Keratinocyte (primary cell): ENCODE data around the gene GNG8. TPM values are rescaled to one million over a fixed set of nuclear protein-coding genes. Genes with fewer than 3 reads are reported as not detected.
A peak's percentile ranks its signal among the peaks of the same experiment; 100 is the strongest.

Experiments
- DNase-seq: peaks from one replicate; pipeline ENCODE4 v3.0.0-alpha.2; 2011; ENCODE audit warnings: low read depth, missing footprints, low spot score
- FAIRE-seq: peaks from 2 replicates; lab custom pipeline; 2011; peaks lifted over from hg19 to GRCh38; lab: Jason Lieb, UNC
- H2AFZ ChIP-seq: 2 replicates; pipeline ENCODE4 v1.6.0; 2012; ENCODE audit warnings: low read length, control low read depth, inconsistent platforms; ENCODE audit not compliant: control insufficient read depth
- H3K27ac ChIP-seq: 2 replicates; pipeline ENCODE4 v1.5.1; 2011; ENCODE audit warnings: low read length; ENCODE audit not compliant: control insufficient read depth, insufficient read depth
- H3K27me3 ChIP-seq: 3 replicates; pipeline ENCODE4 v1.6.0; 2011; ENCODE audit warnings: low read length; ENCODE audit not compliant: control insufficient read depth, insufficient read depth; ENCODE audit errors: extremely low read depth
- H3K36me3 ChIP-seq, 2 experiments: 2 replicates in 1 of 2; 3 replicates in 1 of 2; pipeline ENCODE4 v1.5.1; 2011; ENCODE audit warnings: low read length in 2 of 2, mild to moderate bottlenecking in 1 of 2; ENCODE audit not compliant: control insufficient read depth in 2 of 2, insufficient read depth in 2 of 2; ENCODE audit errors: extremely low read depth in 1 of 2
- H3K4me1 ChIP-seq: 3 replicates; pipeline ENCODE4 v1.5.1; 2011; ENCODE audit warnings: low read length; ENCODE audit not compliant: control insufficient read depth, insufficient read depth; ENCODE audit errors: extremely low read depth
- H3K4me2 ChIP-seq: 3 replicates; pipeline ENCODE4 v1.6.0; 2011; ENCODE audit warnings: low read depth, low read length; ENCODE audit not compliant: control insufficient read depth, insufficient read depth; ENCODE audit errors: extremely low read depth
- H3K4me3 ChIP-seq, 3 experiments: fragments of 200-600 bp in 1 of 3; sonication (generic) in 1 of 3; 2 replicates in 2 of 3; 3 replicates in 1 of 3; pipeline ENCODE4 v1.5.1; 2011 to 2016; ENCODE audit warnings: low read length in 3 of 3, mild to moderate bottlenecking in 3 of 3, control low read depth in 2 of 3, inconsistent platforms in 1 of 3, low read depth in 1 of 3, mixed read lengths in 1 of 3, mixed run types in 1 of 3, moderate library complexity in 1 of 3; ENCODE audit not compliant: control insufficient read depth in 2 of 3, insufficient read depth in 2 of 3; ENCODE audit errors: extremely low read depth in 1 of 3
- H3K79me2 ChIP-seq: 2 replicates; pipeline ENCODE4 v1.6.0; 2012; ENCODE audit warnings: low read length; ENCODE audit not compliant: control insufficient read depth, insufficient read depth
- H3K9ac ChIP-seq: 3 replicates; pipeline ENCODE4 v1.6.0; 2011; ENCODE audit warnings: low read length; ENCODE audit not compliant: control insufficient read depth, insufficient read depth; ENCODE audit errors: extremely low read depth
- H3K9me1 ChIP-seq: 3 replicates; pipeline ENCODE4 v1.6.0; 2011; ENCODE audit warnings: low read length; ENCODE audit not compliant: control insufficient read depth, insufficient read depth; ENCODE audit errors: extremely low read depth
- H3K9me3 ChIP-seq: 2 replicates; pipeline ENCODE4 v1.5.1; 2012; ENCODE audit warnings: low read depth, low read length; ENCODE audit not compliant: control insufficient read depth
- H4K20me1 ChIP-seq: 3 replicates; pipeline ENCODE4 v1.6.0; 2011; ENCODE audit warnings: low read length; ENCODE audit not compliant: control insufficient read depth, insufficient read depth; ENCODE audit errors: extremely low read depth
- EZH2 ChIP-seq: IDR thresholded peaks from one replicate; pipeline ENCODE4 v1.6.1; 2012; ENCODE audit warnings: inconsistent platforms, mild to moderate bottlenecking, low read length, moderate library complexity
- dilution Hi-C: fragments of 300-500 bp; cut with MboI; formaldehyde crosslinking; loops from one replicate; pipeline ENCODE4 v1.7.0; 2020; ENCODE audit warnings: low sequenced_read_pairs; ENCODE audit not compliant: extremely low pct_ligation_motif_present
- polyA plus RNA-seq, 5 experiments: library from polyadenylated mRNA; depleted of rRNA in 3 of 5; stranded (reverse) in 3 of 5; stranded (forward) in 1 of 5; unstranded in 1 of 5; fragments of >200 nt; gene quantifications; 1 replicate in 1 of 5; 2 replicates in 3 of 5; 3 replicates in 1 of 5; pipeline versions ENCODE4 v1.2.1 to v1.2.3, GENCODE V29; 2011 to 2012; ENCODE audit warnings: missing spikeins in 2 of 5, low read depth in 1 of 5, low replicate concordance in 1 of 5
- TF ChIP-seq, protein P1 (sequence below), 3 experiments: IDR thresholded peaks in 1 of 3; conservative IDR thresholded peaks in 1 of 3; optimal IDR thresholded peaks in 1 of 3; 2 replicates in 2 of 3; 3 replicates in 1 of 3; pipeline versions ENCODE3 to v1.5.1; 2011; ENCODE audit warnings: low read length in 3 of 3, mild to moderate bottlenecking in 3 of 3, moderate library complexity in 2 of 3, control low read depth in 1 of 3, inconsistent platforms in 1 of 3; ENCODE audit not compliant: insufficient read depth in 2 of 3; ENCODE audit errors: extremely low read depth in 1 of 3

The GNG8 gene
- polyA plus RNA-seq, 1 donor (not counting 4 experiments of a cell fraction or from before 2014, with no cell fraction given) = not detected

DNA sequence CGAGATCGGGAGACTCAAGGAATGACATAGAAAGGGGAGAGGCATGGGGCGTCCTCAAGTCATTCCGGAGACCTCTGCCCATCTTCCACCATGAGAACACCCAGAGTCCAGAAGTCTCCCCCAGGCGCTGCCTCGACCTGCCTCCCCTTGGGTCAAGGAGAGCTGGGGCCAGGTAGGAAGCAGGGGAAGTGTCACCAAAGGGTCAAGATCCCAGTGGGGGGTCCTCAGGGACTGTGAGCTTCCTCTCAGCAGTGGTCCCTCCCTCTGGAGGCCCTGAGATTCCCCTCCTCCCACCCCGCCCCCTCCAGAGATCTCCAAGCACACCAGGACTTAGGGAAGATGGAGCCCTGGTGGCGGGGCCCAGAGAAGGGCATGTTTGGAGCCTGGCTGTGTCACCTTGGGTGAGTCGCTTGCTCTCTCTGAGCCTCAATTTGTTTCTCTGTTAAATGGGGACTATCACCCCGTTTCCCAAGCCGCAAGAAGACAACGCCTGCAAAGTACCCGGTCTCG lies 24.1 kb upstream of the GNG8 start:
- DNase-seq (no peak), FAIRE-seq (no peak)
- Histone ChIP-seq H3K4me3 (no peak overlapping the region), H3K4me2 (no peak overlapping the region), H4K20me1 (no peaks in the 10 kb centered on the region), H3K9me3 (no peaks in the 10 kb centered on the region), H3K4me1 (peaks cover 13% of the 10 kb centered on the region), H2AFZ (no peak overlapping the region), H3K27ac (no peak overlapping the region), H3K9ac (no peak overlapping the region), H3K36me3 (no peaks in the 10 kb centered on the region), H3K27me3 (peaks cover 26% of the 10 kb centered on the region), H3K9me1 (no peaks in the 10 kb centered on the region), H3K79me2 (no peaks in the 10 kb centered on the region)
- peak; percentile 75 for TF ChIP-seq EZH2
- TF ChIP-seq, protein P1, sequence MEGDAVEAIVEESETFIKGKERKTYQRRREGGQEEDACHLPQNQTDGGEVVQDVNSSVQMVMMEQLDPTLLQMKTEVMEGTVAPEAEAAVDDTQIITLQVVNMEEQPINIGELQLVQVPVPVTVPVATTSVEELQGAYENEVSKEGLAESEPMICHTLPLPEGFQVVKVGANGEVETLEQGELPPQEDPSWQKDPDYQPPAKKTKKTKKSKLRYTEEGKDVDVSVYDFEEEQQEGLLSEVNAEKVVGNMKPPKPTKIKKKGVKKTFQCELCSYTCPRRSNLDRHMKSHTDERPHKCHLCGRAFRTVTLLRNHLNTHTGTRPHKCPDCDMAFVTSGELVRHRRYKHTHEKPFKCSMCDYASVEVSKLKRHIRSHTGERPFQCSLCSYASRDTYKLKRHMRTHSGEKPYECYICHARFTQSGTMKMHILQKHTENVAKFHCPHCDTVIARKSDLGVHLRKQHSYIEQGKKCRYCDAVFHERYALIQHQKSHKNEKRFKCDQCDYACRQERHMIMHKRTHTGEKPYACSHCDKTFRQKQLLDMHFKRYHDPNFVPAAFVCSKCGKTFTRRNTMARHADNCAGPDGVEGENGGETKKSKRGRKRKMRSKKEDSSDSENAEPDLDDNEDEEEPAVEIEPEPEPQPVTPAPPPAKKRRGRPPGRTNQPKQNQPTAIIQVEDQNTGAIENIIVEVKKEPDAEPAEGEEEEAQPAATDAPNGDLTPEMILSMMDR (optimal IDR thresholded peaks at IDR 0.05 in 1 of 3, IDR thresholded peaks at IDR 0.05 in 1 of 3, conservative IDR thresholded peaks at IDR 0.05 in 1 of 3; ENCODE audit: extremely low read depth in 1 of 3, insufficient read depth in 2 of 3, low read length in 3 of 3) = no peak
- dilution Hi-C loops = no loop called here

DNA sequence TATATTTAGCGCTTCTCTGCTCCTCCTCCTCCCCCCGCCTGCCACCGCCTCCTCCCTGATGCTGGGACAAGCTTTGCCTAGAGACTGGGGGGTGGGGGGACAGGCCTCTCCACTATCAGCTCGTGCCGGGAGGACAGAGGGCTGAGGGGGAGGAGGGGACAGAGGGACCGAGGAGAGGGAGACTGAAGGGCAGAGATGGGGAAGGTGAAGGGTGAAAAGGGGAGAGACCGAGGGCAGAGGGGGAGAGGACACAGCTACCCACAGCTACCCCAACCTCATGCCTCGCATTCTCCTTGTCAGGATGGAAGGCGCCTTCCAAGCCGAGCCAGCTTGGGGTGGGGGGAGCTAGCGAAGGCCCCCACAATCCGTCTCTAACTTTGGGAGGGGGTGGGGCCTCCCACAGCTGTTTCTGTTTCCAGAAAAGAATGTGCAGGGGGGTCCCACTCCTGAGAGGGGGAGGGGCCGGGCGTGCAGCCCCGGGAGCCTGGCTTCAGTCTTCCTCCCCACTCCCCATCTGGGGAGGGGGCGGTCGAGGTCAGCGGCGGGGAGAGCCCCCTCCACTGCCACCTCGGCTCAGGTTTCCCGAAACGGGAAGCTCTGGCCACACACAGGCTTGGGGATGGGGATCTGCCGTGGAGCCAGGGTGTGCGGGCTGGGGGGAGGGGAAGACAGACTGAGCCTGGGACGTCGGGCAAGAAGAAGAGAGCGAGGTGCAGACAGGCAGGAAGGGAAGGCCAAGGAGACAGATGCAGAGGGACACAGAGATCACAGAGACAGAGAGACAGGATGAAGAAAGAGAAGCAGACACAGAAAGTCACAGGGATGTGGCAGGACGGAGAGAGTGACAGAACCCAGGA lies 23.4 kb upstream of the GNG8 start:
- DNase-seq (no peak), FAIRE-seq (no peak)
- no peaks in the 10 kb centered on the region for H4K20me1 ChIP-seq
- H3K9me1 ChIP-seq = no peaks in the 10 kb centered on the region
- no peak overlapping the region for H3K4me3 ChIP-seq
- TF ChIP-seq EZH2 = no peak
- TF ChIP-seq, protein P1 (optimal IDR thresholded peaks at IDR 0.05 in 1 of 3, IDR thresholded peaks at IDR 0.05 in 1 of 3, conservative IDR thresholded peaks at IDR 0.05 in 1 of 3; ENCODE audit: extremely low read depth in 1 of 3, insufficient read depth in 2 of 3, low read length in 3 of 3) = no peak
- H3K4me2 ChIP-seq = no peak overlapping the region
- H2AFZ ChIP-seq = no peak overlapping the region
- H3K4me1 ChIP-seq = peaks cover 13% of the 10 kb centered on the region
- no peak overlapping the region for H3K9ac ChIP-seq
- dilution Hi-C loops = no loop called here
- peaks cover 26% of the 10 kb centered on the region for H3K27me3 ChIP-seq
- no peaks in the 10 kb centered on the region for H3K36me3 ChIP-seq
- no peak overlapping the region for H3K27ac ChIP-seq
- H3K9me3 ChIP-seq = no peaks in the 10 kb centered on the region
- H3K79me2 ChIP-seq = no peaks in the 10 kb centered on the region
